ENCODE measurements around the gene FAM89A.

- no peak for TF ChIP-seq EZH2 (IDR thresholded peaks at IDR 0.05; ENCODE audit: low read length, missing control alignments)
- TF ChIP-seq CTCF (conservative IDR thresholded peaks at IDR 0.05 in 1 of 2, IDR thresholded peaks at IDR 0.05 in 1 of 2; ENCODE audit: low read depth in 1 of 2, low read length in 2 of 2): no peak
Measured at GRCh38 chr1:231058416-231059109, 18.5 kb upstream of the FAM89A start.

Measured in fibroblast of lung (primary cell).